GM19463 (cell line): ENCODE measurements around the gene LRIT2.

Experiments used
- ATAC-seq: cut with Tn5 transposase; IDR thresholded peaks from one replicate; pipeline ENCODE4 v1.9.1; 2021; ENCODE audit warnings: mild to moderate bottlenecking, moderate library complexity; ENCODE audit not compliant: unreplicated experiment

The LRIT2 gene

GRCh38 chr10:84208023-84208422 lies 17.3 kb downstream of the LRIT2 start:
- no peak for ATAC-seq

- ATAC-seq = no peak
Measured at GRCh38 chr10:84205853-84206525, 19.4 kb downstream of the LRIT2 start.

- peak; percentile 79 for ATAC-seq
Measured at GRCh38 chr10:84205049-84205852, 20.1 kb downstream of the LRIT2 start.

DNA sequence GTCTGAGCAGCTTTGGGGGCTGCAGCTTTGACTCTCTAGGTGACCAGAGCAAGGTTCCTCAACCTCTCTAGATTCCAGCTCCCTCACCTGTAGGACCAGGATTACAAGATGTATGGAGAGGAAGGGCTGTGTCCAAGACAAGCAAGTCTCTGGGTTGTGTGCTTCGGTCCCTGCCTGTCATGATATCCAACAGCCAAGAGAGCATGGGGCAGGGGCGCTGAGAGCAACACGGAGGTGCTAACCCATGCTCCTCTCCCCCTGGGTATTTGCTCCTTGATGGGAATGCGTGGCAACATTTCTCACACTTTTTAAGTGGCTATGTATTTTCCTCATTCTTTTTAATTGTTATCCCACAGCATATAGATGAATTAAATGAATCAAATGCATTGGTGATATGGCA lies 20.7 kb downstream of the LRIT2 start:
- no peak for ATAC-seq

- ATAC-seq = peak; percentile 49
Measured at GRCh38 chr10:84204122-84204521, 21.2 kb downstream of the LRIT2 start.

DNA sequence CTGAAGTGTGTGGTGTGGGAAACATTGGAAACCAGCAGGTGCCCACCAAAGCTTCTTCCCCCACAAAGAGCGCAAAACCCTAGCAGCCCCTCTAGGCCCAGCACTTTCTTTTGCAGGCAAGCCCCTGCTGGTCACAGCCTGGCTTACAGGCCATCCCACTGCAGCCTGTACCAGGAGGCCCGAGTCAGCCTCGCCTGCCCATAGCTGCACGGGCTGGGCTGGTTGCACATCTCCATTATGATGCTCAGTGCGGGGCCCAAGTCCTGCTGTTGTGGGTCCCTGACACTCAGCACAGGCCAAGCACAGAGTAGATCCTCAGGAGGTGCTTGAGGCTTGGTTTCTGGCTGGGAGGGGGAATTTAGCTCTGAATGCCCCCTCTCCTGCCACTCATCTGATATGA lies 23.0 kb downstream of the LRIT2 start:
- ATAC-seq = no peak

DNA sequence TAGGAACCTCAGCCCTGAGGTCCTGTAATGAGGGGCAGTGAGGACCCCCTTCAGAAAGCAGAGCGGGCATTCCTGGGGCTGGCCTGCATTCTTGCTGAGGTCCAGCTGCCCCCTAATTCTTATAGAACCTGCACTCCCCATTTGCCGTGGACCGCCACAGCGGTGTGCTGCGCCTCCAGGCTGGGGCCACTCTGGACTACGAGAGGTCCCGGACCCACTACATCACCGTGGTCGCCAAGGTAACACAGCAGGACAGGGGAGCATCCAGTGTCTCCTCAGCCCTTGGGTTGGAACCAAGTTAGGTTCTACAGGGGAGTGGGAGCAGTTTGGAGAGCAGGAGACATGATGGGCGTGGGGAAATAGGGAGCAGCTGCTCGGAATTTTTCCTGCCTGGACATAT lies 23.7 kb downstream of the LRIT2 start:
- no peak for ATAC-seq

GRCh38 chr10:84201244-84201606 lies 24.1 kb downstream of the LRIT2 start:
- ATAC-seq = no peak

DNA sequence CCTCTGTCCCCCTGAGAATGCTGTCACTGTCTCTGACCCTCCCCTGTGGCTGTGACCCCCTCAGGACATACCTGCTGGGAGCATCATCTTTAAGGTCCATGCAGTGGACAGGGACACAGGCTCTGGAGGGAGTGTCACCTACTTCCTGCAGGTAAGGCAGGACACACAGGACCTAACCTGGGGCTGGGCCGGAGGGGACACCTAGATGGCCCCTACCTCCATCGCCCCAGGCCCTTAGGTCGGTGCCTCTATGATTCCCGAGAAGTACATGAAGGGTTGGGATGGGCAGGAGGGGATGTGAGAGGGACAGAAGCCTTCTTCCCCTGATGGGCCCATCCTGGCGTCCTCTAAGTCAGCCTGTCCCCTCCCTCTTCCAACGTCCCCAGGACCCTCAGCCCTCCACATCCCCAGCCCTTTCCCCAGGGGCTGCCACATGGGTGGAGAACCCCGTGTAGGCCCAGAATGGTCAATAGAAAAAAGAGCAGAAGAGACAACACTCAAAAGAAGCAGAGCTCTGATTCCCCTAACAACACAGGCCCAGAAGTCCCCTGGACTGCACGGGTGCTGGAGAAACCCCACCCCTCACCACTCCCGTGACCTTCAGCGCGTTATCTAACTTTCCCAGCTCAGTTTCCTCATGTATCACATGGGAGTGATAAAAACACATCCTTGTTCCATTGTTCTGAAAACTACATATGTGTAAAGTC lies 24.7 kb downstream of the LRIT2 start:
- ATAC-seq = no peak

GRCh38 chr10:84198206-84198915 lies 27.0 kb downstream of the LRIT2 start:
- ATAC-seq = no peak

- ATAC-seq = no peak
Measured at GRCh38 chr10:84197643-84198042, 27.7 kb downstream of the LRIT2 start.

- no peak for ATAC-seq
Measured at GRCh38 chr10:84196941-84197340, 28.4 kb downstream of the LRIT2 start.

DNA sequence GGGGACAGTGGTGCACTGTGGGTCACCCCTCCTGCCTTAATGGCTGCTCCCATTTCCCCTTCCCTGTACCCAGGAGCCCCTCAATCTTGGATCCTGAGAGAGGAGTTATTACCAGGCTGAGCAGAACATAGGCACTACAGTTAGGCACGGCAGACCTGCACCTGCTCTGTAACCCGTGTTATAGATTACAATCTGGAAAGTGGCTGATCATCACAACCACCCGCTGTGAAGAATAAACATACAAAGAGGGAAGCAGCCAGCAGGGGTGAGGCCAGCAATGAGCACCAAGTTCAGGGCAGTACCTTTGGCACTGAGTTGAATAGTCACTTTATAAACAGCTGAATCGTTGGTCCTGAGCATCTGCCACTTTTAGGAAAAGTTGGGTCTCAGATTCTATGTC lies 29.3 kb downstream of the LRIT2 start:
- ATAC-seq = no peak

DNA sequence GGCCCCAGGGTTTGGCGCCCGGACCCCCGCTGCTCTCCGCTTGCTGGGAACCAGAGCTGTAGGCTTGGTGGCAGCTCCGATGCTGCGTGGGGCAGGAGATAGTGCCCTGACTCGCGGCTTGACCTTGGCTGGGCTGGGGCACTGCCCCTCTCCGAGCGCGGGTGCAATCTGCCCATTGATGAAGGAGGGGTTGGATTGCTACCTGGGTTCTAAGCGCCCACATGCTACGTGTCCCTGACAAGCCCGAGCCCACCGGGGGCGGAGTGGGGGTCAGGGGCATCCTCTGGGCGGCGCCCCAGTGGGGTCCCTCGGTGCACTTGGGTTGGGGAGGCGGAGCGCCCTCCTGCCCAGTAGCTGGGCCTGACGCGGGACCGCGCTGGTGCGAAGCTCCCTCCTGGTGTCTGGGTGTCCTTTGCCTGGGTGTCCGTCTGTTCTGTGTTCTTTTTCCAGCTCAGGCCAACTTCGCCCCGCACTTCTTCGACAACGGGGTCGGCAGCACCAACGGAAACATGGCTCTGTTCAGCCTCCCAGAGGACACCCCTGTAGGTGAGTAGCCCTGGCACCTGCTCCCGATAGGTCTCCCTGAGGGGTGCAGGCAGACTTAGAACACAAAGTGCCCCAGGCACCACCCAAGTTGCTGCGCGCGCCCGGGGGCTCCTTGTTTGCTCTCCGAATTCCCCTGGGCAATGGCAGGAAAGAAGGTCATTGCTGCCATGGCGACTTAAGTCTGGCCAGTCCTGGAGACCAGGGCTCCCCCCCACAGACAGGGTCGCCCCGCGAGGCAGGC lies 30.1 kb downstream of the LRIT2 start:
- ATAC-seq = peak; percentile 2

GRCh38 chr10:84194424-84195043 lies 30.8 kb downstream of the LRIT2 start, which contains the start of gene CDHR1:
Gene CDHR1, plus strand, starts transcription at chr10:84194537. Its CDS starts 224 bp downstream, at chr10:84194761.
- peak; percentile 82 for ATAC-seq

GRCh38 chr10:84193846-84194423 lies 31.4 kb downstream of the LRIT2 start:
- peak; percentile 3 for ATAC-seq

- ATAC-seq = no peak
Measured at GRCh38 chr10:84193327-84193726, 32.0 kb downstream of the LRIT2 start.

DNA sequence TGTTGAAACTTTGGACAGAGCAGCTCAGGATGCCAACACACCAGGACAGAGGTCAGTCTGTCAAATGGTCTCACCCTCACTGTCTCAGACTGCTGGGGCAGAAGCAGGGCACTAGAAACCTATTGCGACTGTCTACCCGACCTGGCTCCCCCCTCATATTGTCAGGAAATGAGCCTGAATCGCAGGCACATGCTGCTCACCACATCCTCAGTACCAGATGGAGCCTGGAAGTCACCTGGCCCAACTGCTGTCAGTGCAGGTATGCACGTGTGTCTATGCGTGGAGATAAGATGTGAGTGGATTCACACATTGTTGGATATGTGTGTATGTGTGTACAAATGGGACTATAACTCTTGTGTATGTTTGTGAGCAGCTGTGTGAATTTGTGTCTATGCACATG lies 34.2 kb downstream of the LRIT2 start:
- no peak for ATAC-seq

DNA sequence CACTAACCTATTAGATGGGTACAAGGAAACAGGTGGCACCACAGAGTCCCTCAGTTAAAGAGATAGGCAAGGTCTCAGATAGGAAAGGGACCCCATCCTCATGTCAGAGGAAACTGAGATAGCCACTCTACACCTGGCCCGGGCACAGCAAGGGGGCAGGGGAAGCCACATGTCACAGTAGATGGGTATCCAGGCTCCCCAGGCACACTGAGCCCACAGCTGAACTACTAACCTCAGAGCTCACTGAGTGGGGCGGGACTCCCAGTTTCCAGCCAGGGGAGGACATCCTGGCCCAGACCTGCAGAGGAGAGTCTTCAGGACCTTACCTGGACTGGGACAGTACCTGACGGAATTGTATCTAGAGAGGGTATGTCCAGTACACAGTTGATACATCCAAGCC lies 34.7 kb downstream of the LRIT2 start:
- ATAC-seq = no peak

- no peak for ATAC-seq
Measured at GRCh38 chr10:84188815-84189214, 36.5 kb downstream of the LRIT2 start.
